ENCODE measurements around the gene DNASE1L2.

DNASE1L2 gene

GRCh38 chr16:2214719-2214968 lies 21.6 kb upstream of the DNASE1L2 start, which contains the start of gene PGP:
Gene PGP, minus strand, starts transcription at chr16:2214840. Its CDS starts 63 bp downstream, at chr16:2214777.
- H3K27ac ChIP-seq: peak within 1 kb of the TSS; percentile 48 to 92 (median 84)
- peak within 1 kb of the TSS; percentile 58 to 85 (median 78) for H3K4me3 ChIP-seq

DNA sequence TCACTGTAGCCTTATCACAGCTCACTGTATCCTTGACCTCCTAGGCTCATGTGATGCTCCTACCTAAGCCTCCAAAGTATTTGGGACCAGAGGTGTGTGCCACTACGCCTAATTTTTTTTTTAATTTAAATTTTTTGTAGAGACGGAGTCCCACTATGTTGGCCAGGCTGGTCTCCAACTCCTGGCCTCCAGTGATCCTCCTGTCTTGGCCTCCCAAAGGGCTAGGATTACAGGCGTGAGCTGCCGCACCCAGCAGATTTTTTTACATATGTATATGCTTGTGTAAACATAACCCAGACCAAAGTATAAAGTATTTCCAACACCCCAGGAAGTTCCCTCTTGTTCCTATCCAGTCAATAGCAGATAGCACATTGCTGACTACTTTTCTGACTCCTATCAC lies 19.9 kb upstream of the DNASE1L2 start:
- no peak overlapping the region for H3K4me3 ChIP-seq
- no peak overlapping the region for H3K27ac ChIP-seq

DNA sequence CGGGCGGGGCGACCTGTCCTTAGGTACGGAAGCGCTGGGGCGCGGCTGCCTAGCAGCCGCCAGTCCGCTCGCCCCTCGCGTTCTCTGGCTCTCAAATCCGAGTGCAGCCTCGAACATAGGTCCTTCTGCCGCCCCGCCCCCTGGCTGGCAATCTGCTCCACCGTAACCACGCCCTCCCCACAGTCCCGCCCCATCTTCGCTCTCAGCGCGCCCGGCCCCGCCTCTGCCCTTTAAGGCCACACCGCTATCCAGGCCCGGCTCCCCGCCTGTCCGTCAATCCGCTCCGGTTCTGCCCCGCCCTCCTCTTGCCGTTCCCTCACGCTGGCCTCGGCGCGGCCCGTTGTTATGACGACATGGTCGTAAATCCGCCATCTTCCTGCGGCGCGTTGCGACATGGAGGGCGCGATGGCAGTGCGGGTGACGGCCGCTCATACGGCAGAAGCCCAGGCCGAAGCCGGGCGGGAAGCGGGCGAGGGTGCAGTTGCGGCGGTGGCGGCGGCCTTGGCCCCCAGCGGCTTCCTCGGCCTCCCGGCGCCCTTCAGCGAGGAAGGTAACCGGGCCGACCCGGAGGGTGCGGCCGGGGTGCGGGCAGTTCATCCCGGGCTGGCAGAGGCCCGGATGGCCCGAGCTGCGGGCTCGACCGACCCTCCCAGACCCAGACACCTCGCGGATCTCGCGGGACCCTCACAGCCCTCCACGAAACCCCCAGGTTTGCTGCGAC lies 12.9 kb upstream of the DNASE1L2 start, which contains the start of gene E4F1:
Gene E4F1 (plus strand): TSS at position 371 of the 721 bp plus-strand sequence. CDS start 23 bp downstream, at position 394.
- Histone ChIP-seq H3K4me3 (peak within 1 kb of the TSS; percentile 84 to 100 (median 98)), H3K27ac (peak within 1 kb of the TSS; percentile 71 to 96 (median 89))

GRCh38 chr16:2223942-2224486 lies 12.2 kb upstream of the DNASE1L2 start:
- peak overlapping the region; percentile 71 to 96 (median 89) for H3K27ac ChIP-seq
- peak overlapping the region; percentile 84 to 100 (median 98) for H3K4me3 ChIP-seq

GRCh38 chr16:2226245-2226793 lies 9.9 kb upstream of the DNASE1L2 start:
- H3K4me3 ChIP-seq: no peak overlapping the region
- H3K27ac ChIP-seq: peak overlapping the region in 1 of 21 experiments; percentile 10

DNA sequence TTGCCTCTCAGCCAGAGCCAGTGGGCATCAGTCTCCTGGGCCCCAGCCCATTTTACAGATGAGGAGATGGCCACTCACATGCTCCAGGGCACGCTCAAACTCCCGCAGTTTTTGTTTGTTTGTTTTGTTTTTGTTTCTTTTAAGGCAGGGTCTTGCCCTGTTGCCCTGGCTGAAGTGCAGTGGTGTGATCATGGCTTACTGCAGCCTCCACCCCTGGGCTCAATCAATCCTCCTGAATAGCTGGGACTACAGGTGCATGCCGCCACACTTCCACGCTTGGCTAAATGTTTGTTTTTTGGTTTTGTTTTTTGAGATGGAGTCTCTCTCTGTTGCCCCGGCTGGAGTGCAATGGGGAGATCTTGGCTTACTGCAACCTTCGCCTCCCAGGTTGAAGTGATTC lies 9.3 kb upstream of the DNASE1L2 start:
- Histone ChIP-seq H3K4me3 (no peak overlapping the region), H3K27ac (peak overlapping the region in 1 of 21 experiments; percentile 41)

- peak overlapping the region in 7 of 21 experiments; percentile 2 to 54 (median 28) for H3K27ac ChIP-seq
- no peak overlapping the region for H3K4me3 ChIP-seq
These were observed 8.0 kb upstream of the DNASE1L2 start for GRCh38 chr16:2228161-2228824.

GRCh38 chr16:2229091-2229490 lies 7.2 kb upstream of the DNASE1L2 start:
- no peak overlapping the region for H3K4me3 ChIP-seq
- peak overlapping the region in 1 of 21 experiments; percentile 30 for H3K27ac ChIP-seq

- Histone ChIP-seq H3K27ac (peak overlapping the region in 2 of 21 experiments; percentile 6 to 18), H3K4me3 (no peak overlapping the region)
These were observed 6.5 kb upstream of the DNASE1L2 start for GRCh38 chr16:2229632-2230250.

- no peak overlapping the region for H3K4me3 ChIP-seq
- peak overlapping the region in 4 of 21 experiments; percentile 1 to 72 (median 37) for H3K27ac ChIP-seq
These were observed 5.9 kb upstream of the DNASE1L2 start for GRCh38 chr16:2230376-2230775.

DNA sequence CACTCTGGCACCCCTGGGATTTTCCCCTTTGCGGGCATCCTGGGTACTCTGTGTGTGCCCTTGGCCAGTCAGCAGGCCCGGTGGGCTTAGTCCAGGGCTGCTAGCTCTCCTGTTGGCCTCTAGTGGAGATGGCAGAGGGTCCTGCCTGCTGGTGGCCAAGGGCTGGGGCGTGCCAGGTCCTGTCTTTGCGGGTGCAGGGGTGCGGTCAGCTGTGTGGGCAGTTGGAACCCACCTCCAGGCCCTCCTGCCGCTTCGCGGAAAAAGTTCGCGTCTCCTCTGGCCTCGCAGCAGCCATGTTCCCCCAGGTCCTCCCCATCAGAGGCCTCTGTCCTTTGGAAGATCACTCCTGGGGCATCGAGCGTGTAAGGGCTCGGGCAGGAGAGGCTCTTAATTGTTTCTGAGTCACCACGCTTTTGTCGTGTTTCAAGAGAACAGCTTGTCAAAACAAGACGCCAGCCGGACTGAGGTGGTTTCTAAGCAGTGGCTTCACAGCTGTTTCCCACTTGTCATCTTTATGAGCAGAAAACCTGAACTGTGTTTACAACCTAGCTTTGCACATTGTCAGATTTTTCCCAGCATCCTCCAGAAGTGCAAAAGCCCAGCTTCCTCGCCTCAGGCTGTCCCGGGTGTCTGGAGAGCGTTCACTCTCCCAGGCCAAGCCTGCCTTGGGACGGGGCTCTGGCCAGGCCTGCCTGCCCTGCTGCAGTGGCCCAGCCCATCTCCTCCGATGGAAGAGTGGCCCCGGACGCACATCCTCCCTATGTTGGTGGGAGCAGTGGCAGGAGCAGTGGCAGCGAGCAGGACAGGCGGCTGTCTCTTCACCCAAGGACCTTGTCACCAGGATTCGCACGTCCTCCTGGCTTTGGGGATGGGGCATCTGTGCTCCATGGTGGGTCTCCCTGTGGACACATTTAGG lies 5.0 kb upstream of the DNASE1L2 start:
- peak overlapping the region in 9 of 21 experiments; percentile 1 to 72 (median 21) for H3K27ac ChIP-seq
- no peak overlapping the region for H3K4me3 ChIP-seq

- no peak overlapping the region for H3K27ac ChIP-seq
- H3K4me3 ChIP-seq: no peak overlapping the region
These were observed 3.9 kb upstream of the DNASE1L2 start for GRCh38 chr16:2232094-2232990.

DNA sequence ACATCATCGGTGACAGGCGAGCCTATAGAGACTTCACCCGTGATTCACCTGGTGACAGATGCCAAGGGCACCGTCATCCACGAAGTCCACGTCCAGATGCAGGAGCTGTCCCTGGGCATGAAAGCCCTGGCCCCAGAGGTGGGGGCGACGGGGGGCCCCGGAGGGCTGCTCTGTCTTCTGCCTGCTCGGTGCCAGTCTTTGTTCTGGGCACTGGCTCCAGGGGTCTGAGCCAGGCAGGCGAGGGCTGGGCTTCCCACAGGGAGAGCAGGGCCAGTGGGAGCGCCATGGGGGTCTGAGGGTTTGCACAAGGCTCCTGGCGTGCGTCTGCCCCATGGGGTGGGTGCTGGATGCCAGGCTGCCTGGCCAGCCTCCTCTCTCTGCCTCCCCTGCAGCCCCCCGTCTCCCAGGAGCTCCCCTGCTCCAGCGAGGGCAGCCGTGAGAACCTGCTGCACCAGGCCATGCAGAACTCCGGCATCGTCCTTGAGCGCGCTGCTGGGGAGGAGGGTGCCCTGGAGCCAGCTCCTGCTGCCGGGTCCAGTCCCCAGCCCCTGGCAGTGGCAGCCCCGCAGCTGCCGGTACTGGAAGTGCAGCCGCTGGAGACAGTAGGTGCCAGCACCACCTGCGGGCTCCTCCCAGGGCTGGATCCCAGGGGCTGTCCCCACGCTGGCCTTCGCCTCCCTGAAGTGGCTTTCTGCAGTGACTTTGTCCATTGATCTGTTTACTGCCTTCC lies 3.0 kb upstream of the DNASE1L2 start:
- H3K4me3 ChIP-seq: no peak overlapping the region
- no peak overlapping the region for H3K27ac ChIP-seq

GRCh38 chr16:2233872-2234812 lies 2.1 kb upstream of the DNASE1L2 start:
- no peak overlapping the region for H3K27ac ChIP-seq
- H3K4me3 ChIP-seq: no peak overlapping the region

- no peak overlapping the region for H3K4me3 ChIP-seq
- no peak overlapping the region for H3K27ac ChIP-seq
These were observed 1.5 kb upstream of the DNASE1L2 start for GRCh38 chr16:2234813-2235170.

DNA sequence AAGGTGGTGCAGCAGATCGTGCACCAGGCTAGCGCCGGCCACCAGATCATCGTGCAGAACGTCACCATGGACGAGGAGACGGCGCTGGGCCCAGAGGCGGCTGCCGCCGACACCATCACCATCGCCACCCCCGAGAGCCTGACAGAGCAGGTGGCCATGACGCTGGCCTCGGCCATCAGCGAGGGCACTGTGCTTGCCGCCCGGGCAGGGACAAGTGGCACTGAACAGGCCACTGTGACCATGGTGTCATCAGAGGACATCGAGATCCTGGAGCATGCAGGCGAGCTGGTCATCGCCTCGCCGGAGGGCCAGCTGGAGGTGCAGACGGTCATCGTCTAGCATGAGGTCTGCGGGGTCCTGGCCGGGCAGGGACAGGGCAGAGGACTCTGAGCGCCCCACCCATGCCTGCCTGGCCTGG lies 1.0 kb upstream of the DNASE1L2 start:
- Histone ChIP-seq H3K27ac (no peak overlapping the region), H3K4me3 (no peak overlapping the region)
